Measurements from ENCODE around the gene FBXO34.
"Not testable (repeated sequence)": the region's sequence is repeated elsewhere in the genome, so short reads cannot be mapped to it uniquely, and the experiment has no call there.

Gene FBXO34

DNA sequence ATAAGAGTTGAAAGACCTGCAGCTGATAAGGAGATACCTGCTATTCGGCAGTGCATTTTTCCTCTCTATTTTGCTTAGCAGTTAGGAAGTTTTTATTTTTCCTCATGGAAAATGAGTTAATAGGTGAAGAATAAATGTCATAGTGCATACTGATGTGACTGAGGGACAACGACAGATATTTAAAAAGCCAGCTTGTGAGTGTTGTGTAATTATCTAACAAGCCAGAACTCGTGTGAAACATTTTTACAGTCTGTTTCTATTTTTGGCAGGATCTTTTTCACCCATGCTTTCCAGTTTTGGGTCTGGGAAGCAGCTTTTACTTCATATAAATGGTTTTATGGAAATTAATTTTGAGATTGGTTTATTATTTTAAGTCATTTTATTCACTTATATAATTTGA lies 2.9 kb downstream of the FBXO34 start:
- no peak for DNase-seq

DNA sequence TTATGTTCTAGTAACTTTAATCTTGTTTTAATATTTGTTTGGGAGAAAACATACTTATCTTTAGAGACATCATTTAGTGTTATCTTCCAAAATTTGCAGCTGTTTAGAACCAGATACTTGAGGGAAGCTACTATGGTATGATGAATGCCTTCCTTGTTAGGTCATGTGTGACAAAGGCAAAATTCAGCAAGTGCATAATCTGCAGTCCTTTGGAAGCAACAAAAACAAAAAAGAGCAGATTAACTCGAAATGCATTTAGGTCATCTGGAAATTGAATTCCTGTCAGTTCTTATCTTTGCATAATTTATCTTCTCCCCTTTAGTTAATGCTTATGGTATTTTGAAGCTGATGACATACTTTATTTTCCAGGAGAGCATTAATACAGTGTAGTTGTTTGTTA lies 3.5 kb downstream of the FBXO34 start:
- DNase-seq, result no peak

- no peak for DNase-seq
Observed at GRCh38 chr14:55276736-55277135, 5.5 kb downstream of the FBXO34 start.

GRCh38 chr14:55277972-55278740 lies 6.9 kb downstream of the FBXO34 start:
- no peak for DNase-seq

- DNase-seq, result no peak
Observed at GRCh38 chr14:55279384-55279783, 8.2 kb downstream of the FBXO34 start.

DNA sequence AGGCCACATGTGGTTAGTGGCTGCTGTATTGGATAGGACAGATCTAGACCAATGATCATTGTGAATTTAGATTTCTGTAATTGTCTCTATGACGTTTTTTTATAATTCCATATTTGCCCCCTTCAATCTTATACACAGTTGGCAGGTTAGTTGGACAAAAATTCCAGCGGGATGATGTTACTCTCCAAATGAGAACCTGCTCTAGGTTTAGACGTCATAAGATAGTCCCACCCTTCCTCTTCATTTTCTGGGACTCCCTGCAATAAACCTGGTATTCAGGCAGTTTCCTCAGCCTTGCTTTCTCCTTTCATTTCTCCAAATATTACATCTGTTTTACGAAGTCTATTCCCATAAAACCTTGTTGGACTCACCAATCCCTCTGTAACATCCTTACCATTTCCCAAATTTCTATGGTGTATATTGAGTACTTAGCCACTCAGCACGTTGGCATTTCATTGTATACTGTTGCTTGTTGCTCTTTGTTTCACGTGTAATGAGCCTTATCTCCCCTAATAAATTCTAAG lies 10.2 kb downstream of the FBXO34 start:
- no peak for DNase-seq

GRCh38 chr14:55285048-55285652 lies 13.9 kb downstream of the FBXO34 start:
- no peak for DNase-seq

DNA sequence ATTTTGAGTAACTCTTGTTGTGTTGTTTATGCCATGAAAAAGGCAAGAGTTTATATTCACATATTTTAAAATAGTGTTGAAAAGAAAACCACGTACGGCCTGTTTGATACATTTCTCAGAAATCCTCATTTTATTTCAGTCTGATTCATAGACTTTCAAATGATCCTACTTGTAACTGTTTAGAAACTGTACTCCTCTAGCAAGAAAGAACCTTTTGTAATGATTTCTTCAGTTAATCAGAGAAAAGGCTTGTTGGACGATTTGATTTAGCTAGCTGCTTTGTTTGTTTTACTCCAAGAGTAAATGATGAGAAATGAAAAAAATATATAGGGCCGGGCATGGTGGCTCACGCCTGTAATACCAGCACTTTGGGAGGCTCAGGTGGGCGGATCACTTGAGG lies 17.2 kb downstream of the FBXO34 start:
- DNase-seq, result no peak

DNA sequence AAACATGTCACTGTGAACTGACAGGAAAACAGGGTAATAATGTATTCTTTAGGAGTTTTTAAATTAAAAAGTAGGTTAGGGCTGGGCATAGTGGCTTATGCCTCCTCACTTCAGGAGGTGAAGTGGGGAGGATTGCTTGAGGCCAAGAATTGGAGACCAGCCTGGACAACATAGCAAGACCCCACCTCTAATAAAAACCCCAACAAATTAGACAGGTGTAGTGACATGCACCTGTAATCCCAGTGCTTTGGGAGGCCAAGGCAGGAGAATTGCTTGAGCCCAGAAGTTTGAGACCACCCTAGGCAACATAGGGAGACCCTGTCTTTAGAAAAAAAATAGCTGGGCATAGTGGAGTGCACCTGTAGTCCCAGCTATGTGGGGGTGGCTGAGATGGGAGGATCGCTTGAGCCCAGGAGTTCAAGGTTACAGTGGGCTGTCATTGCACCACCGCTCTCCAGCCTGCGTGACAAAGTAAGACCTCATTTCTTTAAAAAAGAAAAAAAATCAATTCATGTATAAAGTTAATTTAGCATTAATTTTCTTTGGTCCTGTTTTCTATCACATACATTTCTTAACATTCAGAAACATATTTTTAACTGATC lies 20.4 kb downstream of the FBXO34 start:
- DNase-seq, result no peak

DNA sequence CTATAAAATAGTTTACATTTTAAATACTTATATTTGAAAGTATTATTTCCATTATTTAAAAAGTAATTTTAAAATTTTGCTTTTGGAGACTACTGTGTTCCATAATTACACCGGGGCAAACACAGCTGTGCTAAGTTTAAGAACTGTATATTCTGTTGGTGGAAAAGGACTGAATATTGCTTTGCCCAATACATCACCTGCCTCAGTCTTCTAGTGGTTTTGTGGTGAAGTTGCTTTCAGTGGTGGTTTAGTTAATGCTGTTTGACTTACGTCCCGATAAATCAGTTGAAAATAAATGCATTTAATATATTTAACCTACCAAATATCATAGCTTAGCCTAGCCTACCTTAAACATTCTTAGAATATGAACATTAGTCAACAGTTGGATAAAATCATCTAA lies 23.4 kb downstream of the FBXO34 start:
- DNase-seq, result no peak

DNA sequence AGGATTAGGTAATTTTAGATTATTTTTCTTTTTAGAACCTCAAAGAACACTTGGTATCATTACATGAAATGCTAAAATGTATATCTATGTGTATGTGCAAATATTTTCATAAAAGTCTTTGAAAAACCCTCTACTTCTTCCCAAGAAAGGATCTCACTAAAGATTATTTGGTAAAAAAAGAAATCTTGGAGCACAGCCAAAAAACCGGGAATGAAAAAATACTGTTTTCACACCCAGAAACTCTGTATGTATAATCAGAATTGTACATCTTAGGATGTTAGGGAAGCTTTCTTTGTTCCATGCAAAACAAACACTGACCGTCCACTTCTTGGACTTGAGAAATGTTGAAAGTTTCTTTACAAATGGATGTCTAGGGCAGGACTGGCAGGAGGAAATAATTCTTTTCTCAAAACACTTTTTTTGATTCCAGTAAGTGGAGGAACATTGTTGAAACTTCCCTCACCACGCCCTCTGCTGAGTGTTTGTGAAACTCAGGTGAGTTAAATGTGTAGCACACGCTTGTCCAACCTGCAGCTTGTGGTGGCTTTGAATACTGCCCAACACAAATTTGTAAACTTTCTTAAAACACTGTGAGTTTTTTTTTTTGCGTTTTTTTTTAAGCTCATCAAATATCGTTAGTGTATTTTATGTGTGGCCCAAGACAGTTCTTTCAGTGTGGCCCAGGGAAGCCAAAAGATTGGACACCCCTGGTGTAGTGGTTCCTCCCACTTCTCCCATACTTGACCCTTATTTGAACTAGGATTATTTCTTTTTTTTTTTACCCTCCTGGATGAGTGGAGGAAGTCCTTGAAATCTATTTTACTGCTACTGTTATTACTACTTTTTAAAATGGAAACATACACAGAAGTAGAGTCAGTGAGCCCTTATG lies 26.6 kb downstream of the FBXO34 start:
- no peak for DNase-seq

- DNase-seq, result no peak
Observed at GRCh38 chr14:55298500-55298822, 27.2 kb downstream of the FBXO34 start.

- DNase-seq, result no peak
Observed at GRCh38 chr14:55301437-55302121, 30.4 kb downstream of the FBXO34 start.

- no peak for DNase-seq
Observed at GRCh38 chr14:55302367-55303124, 31.3 kb downstream of the FBXO34 start.

DNA sequence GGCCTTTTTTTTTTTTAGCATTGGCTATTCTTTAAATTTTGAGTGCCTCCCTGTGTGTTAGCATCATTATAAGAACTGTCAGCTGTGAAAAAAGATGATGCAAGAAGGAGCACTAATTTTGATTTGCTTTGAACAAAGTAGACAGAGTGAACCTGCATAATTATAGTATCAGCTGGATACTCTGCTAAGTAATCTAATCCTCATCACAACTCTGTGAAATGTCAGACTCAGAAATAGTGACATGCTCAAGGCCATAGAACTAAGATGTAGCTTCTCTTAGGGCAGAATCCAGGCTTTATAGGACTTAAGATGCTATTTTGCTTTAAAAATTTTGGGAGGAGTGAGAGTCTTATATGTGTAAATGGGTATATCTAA lies 31.9 kb downstream of the FBXO34 start:
- no peak for DNase-seq

- no peak for DNase-seq
Observed at GRCh38 chr14:55303691-55304145, 32.5 kb downstream of the FBXO34 start.

- DNase-seq, result no peak
Observed at GRCh38 chr14:55306938-55307589, 35.8 kb downstream of the FBXO34 start.

DNA sequence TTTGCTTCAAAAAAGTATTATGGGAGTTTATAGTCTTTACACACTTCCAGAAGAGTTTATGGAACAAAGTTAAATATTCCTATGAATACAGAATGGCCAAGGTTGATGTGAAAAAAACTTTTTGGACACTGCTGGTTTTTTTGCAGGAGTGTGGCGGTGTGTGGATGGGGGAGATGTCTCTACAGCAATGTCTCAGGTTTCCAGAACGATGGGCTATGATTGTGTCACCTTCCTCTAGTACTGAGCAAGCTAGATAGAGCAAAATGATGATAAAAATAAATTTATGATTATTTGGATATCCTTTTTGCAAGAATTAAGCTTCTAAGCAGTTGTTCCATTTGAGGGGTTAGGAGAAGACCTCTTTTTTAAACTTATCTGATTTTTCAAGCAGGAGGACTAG lies 37.9 kb downstream of the FBXO34 start:
- DNase-seq, result no peak

DNA sequence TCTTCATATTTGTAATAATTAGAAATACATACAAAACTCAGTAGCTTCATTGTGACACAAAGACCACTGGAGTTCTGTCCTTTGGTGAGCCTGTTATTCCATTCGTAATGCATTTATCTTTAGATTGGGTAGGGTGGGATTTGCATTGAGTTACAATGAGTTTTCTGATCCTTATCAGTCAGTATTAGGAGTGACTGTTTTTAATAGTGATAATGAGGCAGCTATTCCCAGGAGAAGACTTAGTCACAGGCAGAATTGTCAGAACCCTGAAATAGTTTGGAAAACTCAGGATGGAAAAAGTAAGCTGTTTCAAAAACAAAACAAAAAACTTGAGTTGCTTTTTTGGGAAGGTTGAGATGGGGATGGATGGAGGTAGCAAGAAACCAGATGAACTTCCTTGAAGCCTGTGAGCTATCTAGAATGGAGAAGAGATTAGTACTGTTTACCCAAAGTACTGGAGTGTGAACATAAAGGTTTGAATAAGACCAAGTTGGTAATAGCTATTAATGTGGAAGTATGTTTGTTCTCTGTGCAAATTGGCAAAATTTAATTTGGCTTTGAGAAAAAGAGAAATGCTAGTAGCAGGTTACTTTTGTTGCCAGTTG lies 38.6 kb downstream of the FBXO34 start:
- DNase-seq, result no peak

DNA sequence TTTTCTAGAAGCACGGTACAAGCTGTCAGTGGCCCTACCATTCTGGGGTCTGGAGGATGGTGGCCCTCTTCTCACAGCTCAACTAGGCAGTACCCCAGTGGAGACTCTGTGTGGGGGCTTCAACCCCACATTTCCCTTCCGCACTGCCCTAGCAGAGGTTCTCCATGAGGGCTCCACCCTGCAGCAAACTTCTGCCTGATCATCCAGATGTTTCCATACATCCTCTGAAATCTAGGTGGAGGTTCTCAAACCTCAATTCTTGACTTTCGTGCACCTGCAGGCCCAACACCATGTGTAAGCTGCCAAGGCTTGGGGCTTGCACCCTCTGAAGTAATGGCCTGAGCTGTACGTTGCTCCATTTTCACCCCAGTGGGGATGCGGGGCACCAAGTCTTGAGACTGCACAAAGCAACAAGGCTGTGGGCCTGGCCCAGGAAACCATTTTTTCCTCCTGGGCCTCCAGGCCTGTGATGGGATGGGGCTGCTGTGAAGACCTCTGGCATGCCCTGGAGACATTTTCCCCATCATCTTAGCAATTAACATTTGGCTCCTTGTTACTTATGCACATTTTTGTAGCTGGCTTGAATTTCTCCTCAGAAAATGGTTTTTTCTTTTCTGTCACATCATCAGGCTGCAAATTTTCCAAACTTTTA lies 41.3 kb downstream of the FBXO34 start:
- DNase-seq, result not testable (repeated sequence)
